ENCODE measurements around the gene ABCD3. TPM values are rescaled to one million over a fixed set of nuclear protein-coding genes. Genes with fewer than 3 reads are reported as not detected.

The ABCD3 gene
- total RNA-seq, 5 donors from 2014 or later (not counting 1 experiment from before 2014, with no cell fraction given) = 17.3 to 29.9 (median 24.2) TPM

DNA sequence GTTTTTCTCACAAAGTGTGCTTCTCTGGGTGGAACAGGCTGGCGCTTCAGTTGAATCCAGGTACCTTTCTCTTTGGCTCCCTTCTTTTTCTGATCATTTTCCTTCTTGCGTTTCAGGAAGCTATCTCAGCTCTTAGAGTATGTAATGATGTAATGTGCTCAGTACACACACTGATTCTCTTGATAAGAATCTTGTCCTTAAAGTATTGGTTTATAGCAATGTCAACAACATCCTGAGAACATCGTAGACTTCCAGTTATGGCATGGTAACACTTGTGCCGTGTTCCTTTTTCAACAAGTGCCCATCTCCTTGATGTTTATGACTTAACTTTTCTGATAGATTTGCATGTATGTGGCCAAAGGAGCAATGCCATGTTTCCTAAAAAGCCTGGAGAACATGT lies 11.7 kb upstream of the ABCD3 start:
- H3K4me1 ChIP-seq (ENCODE audit: control insufficient read depth in 1 of 2, extremely low read depth in 1 of 2, insufficient read depth in 2 of 2, low read length in 2 of 2) = no peaks in the 10 kb centered on the region
- no peaks in the 10 kb centered on the region for H3K36me3 Mint-ChIP-seq
- no peak for DNase-seq
- no peaks in the 10 kb centered on the region for H3K36me3 ChIP-seq (ENCODE audit: control insufficient read depth in 2 of 2, extremely low read depth in 1 of 2, insufficient read depth in 1 of 2, low read length in 1 of 2)
- WGBS (ENCODE audit: insufficient coverage) = 63% methylated on average over 2 of the region's 4 CpGs
- peaks cover 0 to 2% of the 10 kb centered on the region in 2 experiments for H3K27me3 ChIP-seq (replicated peaks in 1 of 2; ENCODE audit: control insufficient read depth in 2 of 2, extremely low read depth in 1 of 2, insufficient read depth in 2 of 2, low read length in 1 of 2)
- no peaks in the 10 kb centered on the region for H3K9me3 ChIP-seq
- no peak overlapping the region for H3K4me3 ChIP-seq (ENCODE audit: control insufficient read depth in 1 of 2, extremely low read depth in 1 of 2, low read length in 1 of 2)
- no peak overlapping the region for H3K27ac ChIP-seq (ENCODE audit: low read length)
- H3K27me3 Mint-ChIP-seq = peaks cover 3 to 28% of the 10 kb centered on the region in 2 donors
- no peak for ATAC-seq (replicated peaks in 1 of 4)
- no peak overlapping the region for H3K27ac Mint-ChIP-seq
- no peaks in the 10 kb centered on the region for H3K9me3 Mint-ChIP-seq
- POLR2A ChIA-PET = interaction anchor here in 1 of 2 donors (0.7 kb wide), 1 partner anchor 1614 kb away, joined by 5 read pairs; no protein-coding TSS in a partner anchor
- CTCF ChIA-PET = interaction anchor here in 1 of 2 donors (0.6 kb wide), 1 partner anchor 53 kb away, joined by 3 read pairs; no protein-coding TSS in a partner anchor
- no peaks in the 10 kb centered on the region for H3K4me1 Mint-ChIP-seq
- H3K4me3 Mint-ChIP-seq = no peak overlapping the region

DNA sequence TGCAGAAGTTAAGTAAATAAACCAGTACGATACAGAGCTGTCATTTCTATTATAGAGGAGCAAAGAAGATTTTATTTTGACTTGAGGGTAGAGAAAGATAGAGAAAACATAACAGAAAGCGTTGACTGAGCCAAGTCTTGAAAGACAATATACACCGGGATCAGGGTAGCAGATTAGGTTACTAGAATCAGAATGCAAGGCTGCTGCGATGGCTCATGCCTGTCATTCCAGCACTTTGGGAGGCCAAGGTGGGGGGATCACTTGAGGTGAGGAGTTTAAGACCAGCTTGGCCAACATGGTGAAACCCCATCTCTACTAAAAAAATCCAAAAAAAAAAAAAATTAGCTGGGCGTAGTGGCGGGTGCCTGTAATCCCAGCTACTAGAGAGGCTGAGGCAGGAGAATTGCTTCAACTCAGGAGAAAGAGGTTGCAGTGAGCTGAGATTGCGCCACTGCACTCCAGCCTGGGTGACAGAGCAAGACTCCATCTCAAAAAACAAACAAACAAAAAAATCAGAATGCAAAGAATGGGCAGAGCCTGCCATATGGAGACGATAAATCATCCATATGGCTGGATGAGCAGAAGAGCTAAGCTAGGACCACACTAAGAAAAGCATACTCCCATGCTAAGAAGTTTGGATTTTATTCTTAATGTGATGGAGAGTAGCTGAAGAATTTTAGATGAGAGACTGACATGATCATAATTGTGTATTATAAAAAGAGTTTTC lies 9.9 kb upstream of the ABCD3 start:
- H3K4me3 Mint-ChIP-seq = no peak overlapping the region
- ATAC-seq (replicated peaks in 1 of 4) (no peak), DNase-seq (no peak)
- Histone ChIP-seq H3K27me3 (replicated peaks in 1 of 2; ENCODE audit: control insufficient read depth in 2 of 2, extremely low read depth in 1 of 2, insufficient read depth in 2 of 2, low read length in 1 of 2) (peaks cover 0 to 2% of the 10 kb centered on the region in 2 experiments), H3K27ac (ENCODE audit: low read length) (no peak overlapping the region), H3K9me3 (no peaks in the 10 kb centered on the region), H3K4me3 (ENCODE audit: control insufficient read depth in 1 of 2, extremely low read depth in 1 of 2, low read length in 1 of 2) (no peak overlapping the region), H3K4me1 (ENCODE audit: control insufficient read depth in 1 of 2, extremely low read depth in 1 of 2, insufficient read depth in 2 of 2, low read length in 2 of 2) (no peaks in the 10 kb centered on the region), H3K36me3 (ENCODE audit: control insufficient read depth in 2 of 2, extremely low read depth in 1 of 2, insufficient read depth in 1 of 2, low read length in 1 of 2) (no peaks in the 10 kb centered on the region)
- ChIA-PET CTCF (interaction anchor here in 1 of 2 donors (0.5 to 1.0 kb wide), 3 partner anchors 8 to 825 kb away, joined by 3 to 4 read pairs (median 4); no protein-coding TSS in a partner anchor), POLR2A (no interaction called here)
- no peak overlapping the region for H3K27ac Mint-ChIP-seq
- H3K27me3 Mint-ChIP-seq = peaks cover 4 to 24% of the 10 kb centered on the region in 2 donors
- WGBS (ENCODE audit: insufficient coverage) = 85% methylated on average over 3 of the region's 8 CpGs
- H3K9me3 Mint-ChIP-seq = no peaks in the 10 kb centered on the region
- no peaks in the 10 kb centered on the region for H3K36me3 Mint-ChIP-seq
- H3K4me1 Mint-ChIP-seq = no peaks in the 10 kb centered on the region

DNA sequence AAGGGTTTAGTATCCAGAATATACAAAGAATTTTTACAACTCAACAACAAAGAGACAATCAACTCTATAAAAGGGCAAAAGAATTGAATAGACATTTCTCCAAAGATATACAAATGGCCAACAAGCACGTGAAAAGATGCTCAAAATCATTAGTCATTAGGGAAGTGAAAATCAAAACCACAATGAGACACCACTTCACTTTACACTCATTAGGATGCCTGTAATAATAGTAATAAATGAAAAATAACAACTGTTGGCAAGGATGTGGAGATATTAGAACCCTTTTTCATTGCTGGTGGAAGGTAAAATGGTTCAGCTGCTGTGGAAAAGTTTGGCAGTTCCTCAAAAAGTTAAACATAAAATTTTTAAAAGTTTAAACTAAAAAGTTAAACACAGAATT lies 7.0 kb upstream of the ABCD3 start:
- no peak overlapping the region for H3K27ac ChIP-seq (ENCODE audit: low read length)
- no peaks in the 10 kb centered on the region for H3K36me3 ChIP-seq (ENCODE audit: control insufficient read depth in 2 of 2, extremely low read depth in 1 of 2, insufficient read depth in 1 of 2, low read length in 1 of 2)
- DNase-seq = no peak
- ChIA-PET POLR2A (no interaction called here), CTCF (no interaction called here)
- Mint-ChIP-seq H3K27me3 (peaks cover 4 to 15% of the 10 kb centered on the region in 2 donors), H3K9me3 (no peaks in the 10 kb centered on the region), H3K36me3 (no peaks in the 10 kb centered on the region), H3K4me3 (no peak overlapping the region), H3K27ac (no peak overlapping the region), H3K4me1 (no peaks in the 10 kb centered on the region)
- H3K27me3 ChIP-seq (replicated peaks in 1 of 2; ENCODE audit: control insufficient read depth in 2 of 2, extremely low read depth in 1 of 2, insufficient read depth in 2 of 2, low read length in 1 of 2) = no peaks in the 10 kb centered on the region
- no peak overlapping the region for H3K4me3 ChIP-seq (ENCODE audit: control insufficient read depth in 1 of 2, extremely low read depth in 1 of 2, low read length in 1 of 2)
- WGBS (ENCODE audit: insufficient coverage) = no CpG with 5 or more reads among the region's 1 CpG
- no peaks in the 10 kb centered on the region for H3K9me3 ChIP-seq
- H3K4me1 ChIP-seq (ENCODE audit: control insufficient read depth in 1 of 2, extremely low read depth in 1 of 2, insufficient read depth in 2 of 2, low read length in 2 of 2) = peaks cover 0 to 2% of the 10 kb centered on the region in 2 experiments
- no peak for ATAC-seq (replicated peaks in 1 of 4)

DNA sequence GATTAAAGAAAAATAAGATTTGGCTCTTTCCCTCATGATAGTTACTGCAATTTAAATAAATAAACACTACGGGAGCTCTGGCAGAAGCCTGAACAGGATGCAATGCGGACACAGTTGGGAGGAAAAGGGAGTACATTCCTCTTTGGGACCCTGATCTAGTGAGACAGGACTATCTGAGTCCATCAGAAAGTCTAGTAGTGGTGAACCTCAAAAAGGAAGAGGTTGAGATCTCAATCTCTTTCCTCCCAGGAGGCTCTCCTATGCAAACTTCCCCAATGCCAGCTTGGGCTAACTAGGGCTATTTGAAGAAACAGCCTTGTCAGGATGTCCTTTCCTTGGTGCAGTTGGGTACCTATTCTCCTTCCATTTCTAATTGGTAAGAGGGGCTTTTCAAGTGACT lies 4.9 kb upstream of the ABCD3 start:
- no peak overlapping the region for H3K27ac Mint-ChIP-seq
- no peaks in the 10 kb centered on the region for H3K9me3 Mint-ChIP-seq
- peaks cover 0 to 4% of the 10 kb centered on the region in 2 donors for H3K27me3 Mint-ChIP-seq
- no peak overlapping the region for H3K4me3 Mint-ChIP-seq
- POLR2A ChIA-PET = no interaction called here
- no peaks in the 10 kb centered on the region for H3K4me1 Mint-ChIP-seq
- Histone ChIP-seq H3K4me3 (ENCODE audit: control insufficient read depth in 1 of 2, extremely low read depth in 1 of 2, low read length in 1 of 2) (no peak overlapping the region), H3K27ac (ENCODE audit: low read length) (no peak overlapping the region), H3K4me1 (ENCODE audit: control insufficient read depth in 1 of 2, extremely low read depth in 1 of 2, insufficient read depth in 2 of 2, low read length in 2 of 2) (peaks cover 7 to 8% of the 10 kb centered on the region in 2 experiments), H3K9me3 (no peaks in the 10 kb centered on the region), H3K36me3 (ENCODE audit: control insufficient read depth in 2 of 2, extremely low read depth in 1 of 2, insufficient read depth in 1 of 2, low read length in 1 of 2) (no peaks in the 10 kb centered on the region), H3K27me3 (replicated peaks in 1 of 2; ENCODE audit: control insufficient read depth in 2 of 2, extremely low read depth in 1 of 2, insufficient read depth in 2 of 2, low read length in 1 of 2) (no peaks in the 10 kb centered on the region)
- CTCF ChIA-PET = no interaction called here
- ATAC-seq (replicated peaks in 1 of 4) (no peak), DNase-seq (no peak)
- no CpG with 5 or more reads among the region's 2 CpGs for WGBS (ENCODE audit: insufficient coverage)
- H3K36me3 Mint-ChIP-seq = no peaks in the 10 kb centered on the region

DNA sequence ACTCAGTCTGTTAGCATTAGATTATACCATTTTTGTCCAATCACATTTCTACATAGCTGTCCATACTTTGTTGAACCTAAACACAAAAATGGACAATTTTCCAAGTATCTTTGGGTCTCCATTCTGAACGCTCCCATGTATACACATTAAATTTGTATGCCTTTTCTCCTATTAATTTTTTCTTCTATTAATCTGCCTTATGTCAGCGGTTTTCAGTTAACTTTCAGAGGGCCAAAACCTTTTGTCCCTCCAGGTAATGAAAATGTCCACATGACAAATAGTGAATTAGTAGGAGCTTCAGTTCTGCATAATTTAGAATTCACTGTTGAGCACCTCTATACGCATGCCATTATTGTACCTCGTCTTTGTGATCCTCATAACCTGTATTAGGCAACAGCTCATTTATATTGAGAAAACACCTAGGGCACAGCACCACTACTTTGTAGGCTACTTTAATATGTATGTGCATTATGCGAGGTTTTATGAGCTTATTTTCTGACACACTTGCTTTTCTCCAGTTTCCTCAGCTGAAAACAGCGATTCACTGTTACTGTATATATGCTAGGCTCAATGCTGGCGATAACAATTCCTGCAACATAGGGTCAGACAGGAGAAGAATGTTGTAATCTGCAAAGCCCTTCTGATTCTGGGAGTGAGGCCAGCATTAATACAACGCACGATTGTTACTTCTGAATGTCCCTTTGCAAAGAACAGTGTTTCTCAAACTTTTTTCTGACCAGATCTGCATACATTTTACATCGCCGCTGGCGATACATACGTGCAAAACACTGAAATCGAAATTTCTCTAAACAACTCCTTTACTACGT lies 1.1 kb upstream of the ABCD3 start:
- ChIA-PET POLR2A (interaction anchor here in 1 of 2 donors (0.6 kb wide), 1 partner anchor 80 kb away, joined by 5 read pairs; no protein-coding TSS in a partner anchor), CTCF (interaction anchor here (0.6 to 1.5 kb wide), 6 partner anchors 9 to 655 kb away, joined by 3 to 7 read pairs (median 4); partner anchors contain the start of gene ALG14 (in 1 of the 2))
- peaks cover 29 to 32% (median 31%) of the 10 kb centered on the region in 3 donors for H3K4me1 Mint-ChIP-seq
- Histone ChIP-seq H3K27me3 (replicated peaks in 1 of 2; ENCODE audit: control insufficient read depth in 2 of 2, extremely low read depth in 1 of 2, insufficient read depth in 2 of 2, low read length in 1 of 2) (no peaks in the 10 kb centered on the region), H3K4me3 (ENCODE audit: control insufficient read depth in 1 of 2, extremely low read depth in 1 of 2, low read length in 1 of 2) (peak overlapping the region; percentile 53 to 83), H3K36me3 (ENCODE audit: control insufficient read depth in 2 of 2, extremely low read depth in 1 of 2, insufficient read depth in 1 of 2, low read length in 1 of 2) (no peaks in the 10 kb centered on the region), H3K27ac (ENCODE audit: low read length) (peak overlapping the region; percentile 92), H3K9me3 (no peaks in the 10 kb centered on the region), H3K4me1 (ENCODE audit: control insufficient read depth in 1 of 2, extremely low read depth in 1 of 2, insufficient read depth in 2 of 2, low read length in 2 of 2) (peaks cover 15 to 27% of the 10 kb centered on the region in 2 experiments)
- WGBS (ENCODE audit: insufficient coverage) = 95% methylated on average over 7 of the region's 15 CpGs
- no peaks in the 10 kb centered on the region for H3K36me3 Mint-ChIP-seq
- H3K27me3 Mint-ChIP-seq = no peaks in the 10 kb centered on the region
- no peak overlapping the region for H3K27ac Mint-ChIP-seq
- DNase-seq (no peak), ATAC-seq (replicated peaks in 1 of 4) (no peak)
- H3K4me3 Mint-ChIP-seq = no peak overlapping the region
- no peaks in the 10 kb centered on the region for H3K9me3 Mint-ChIP-seq

DNA sequence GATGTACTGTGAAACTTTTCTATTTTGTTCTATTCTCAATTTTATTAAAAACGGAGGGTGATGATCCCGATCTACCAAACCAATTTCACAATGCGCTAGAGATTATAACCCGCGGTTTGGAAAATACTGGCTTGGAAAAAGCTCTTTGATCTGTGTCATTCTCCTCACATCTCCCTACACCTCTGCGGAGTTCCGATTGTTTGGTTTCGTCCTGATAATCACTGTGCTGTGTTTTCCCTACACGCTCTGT lies 536 bp upstream of the ABCD3 start:
- Histone ChIP-seq H3K27me3 (replicated peaks in 1 of 2; ENCODE audit: control insufficient read depth in 2 of 2, extremely low read depth in 1 of 2, insufficient read depth in 2 of 2, low read length in 1 of 2) (no peaks in the 10 kb centered on the region), H3K4me1 (ENCODE audit: control insufficient read depth in 1 of 2, extremely low read depth in 1 of 2, insufficient read depth in 2 of 2, low read length in 2 of 2) (peaks cover 15 to 29% of the 10 kb centered on the region in 2 experiments), H3K9me3 (no peaks in the 10 kb centered on the region), H3K36me3 (ENCODE audit: control insufficient read depth in 2 of 2, extremely low read depth in 1 of 2, insufficient read depth in 1 of 2, low read length in 1 of 2) (no peaks in the 10 kb centered on the region), H3K4me3 (ENCODE audit: control insufficient read depth in 1 of 2, extremely low read depth in 1 of 2, low read length in 1 of 2) (peak overlapping the region; percentile 53 to 83), H3K27ac (ENCODE audit: low read length) (peak overlapping the region; percentile 92)
- Mint-ChIP-seq H3K4me3 (no peak overlapping the region), H3K27ac (no peak overlapping the region), H3K4me1 (peaks cover 35 to 37% (median 36%) of the 10 kb centered on the region in 3 donors), H3K9me3 (no peaks in the 10 kb centered on the region), H3K27me3 (no peaks in the 10 kb centered on the region), H3K36me3 (no peaks in the 10 kb centered on the region)
- WGBS (ENCODE audit: insufficient coverage) = 40% methylated on average over 2 of the region's 9 CpGs
- ChIA-PET POLR2A (interaction anchor here in 1 of 2 donors (0.6 to 0.9 kb wide), 2 partner anchors 79 to 571 kb away, joined by 3 to 5 read pairs; no protein-coding TSS in a partner anchor), CTCF (interaction anchor here (0.6 to 1.5 kb wide), 3 partner anchors 8 to 655 kb away, joined by 3 to 7 read pairs (median 3); partner anchors contain the start of gene ALG14 (in 1 of the 2))
- no peak for ATAC-seq (replicated peaks in 1 of 4)
- DNase-seq = no peak

Data from T-cell (primary cell).